HG03196 (cell line): ENCODE results near the gene RXFP4.
"Not testable (repeated sequence)": the region's sequence is repeated elsewhere in the genome, so short reads cannot be mapped to it uniquely, and the experiment has no call there.

Experiments
- ATAC-seq: cut with Tn5 transposase; IDR thresholded peaks from one replicate; pipeline ENCODE4 v1.9.1; 2021; ENCODE audit not compliant: unreplicated experiment

RXFP4 gene

GRCh38 chr1:155940993-155941844 lies at the start of gene RXFP4:
Gene RXFP4 (plus strand): TSS chr1:155941638. CDS start chr1:155941710, 72 bp downstream.
- ATAC-seq = no peak

GRCh38 chr1:155892796-155893195 lies 48.6 kb upstream of the RXFP4 start:
- ATAC-seq = no peak

GRCh38 chr1:155893389-155894142 lies 47.9 kb upstream of the RXFP4 start:
- ATAC-seq = no peak

GRCh38 chr1:155895617-155896016 lies 45.8 kb upstream of the RXFP4 start:
- ATAC-seq = not testable (repeated sequence)

GRCh38 chr1:155896476-155896875 lies 45.0 kb upstream of the RXFP4 start:
- not testable (repeated sequence) for ATAC-seq

- no peak for ATAC-seq
These were observed 43.7 kb upstream of the RXFP4 start for GRCh38 chr1:155897746-155898145.

- no peak for ATAC-seq
These were observed 42.5 kb upstream of the RXFP4 start for GRCh38 chr1:155898888-155899287.

GRCh38 chr1:155899683-155900082 lies 41.8 kb upstream of the RXFP4 start:
- no peak for ATAC-seq

GRCh38 chr1:155900161-155900560 lies 41.3 kb upstream of the RXFP4 start:
- ATAC-seq = no peak

GRCh38 chr1:155904261-155904660 lies 37.2 kb upstream of the RXFP4 start:
- ATAC-seq = no peak

GRCh38 chr1:155909894-155910293 lies 31.5 kb upstream of the RXFP4 start:
- ATAC-seq = no peak

GRCh38 chr1:155910621-155911121 lies 30.8 kb upstream of the RXFP4 start:
- ATAC-seq = no peak

- peak; percentile 76 for ATAC-seq
These were observed 30.0 kb upstream of the RXFP4 start, which contains the start of gene RIT1 for GRCh38 chr1:155911156-155912055. Gene RIT1 (minus strand): TSS chr1:155911349. CDS start chr1:155910761, 588 bp downstream.

- ATAC-seq = no peak
These were observed 29.3 kb upstream of the RXFP4 start for GRCh38 chr1:155912056-155912536.

GRCh38 chr1:155913969-155914757 lies 27.3 kb upstream of the RXFP4 start:
- no peak for ATAC-seq

- no peak for ATAC-seq
These were observed 22.8 kb upstream of the RXFP4 start for GRCh38 chr1:155918660-155919059.

- ATAC-seq = no peak
These were observed 21.6 kb upstream of the RXFP4 start for GRCh38 chr1:155919801-155920200.

- no peak for ATAC-seq
These were observed 20.7 kb upstream of the RXFP4 start for GRCh38 chr1:155920717-155921116.

GRCh38 chr1:155925506-155925905 lies 15.9 kb upstream of the RXFP4 start:
- no peak for ATAC-seq

- ATAC-seq = no peak
These were observed 12.4 kb upstream of the RXFP4 start for GRCh38 chr1:155929057-155929456.
